ENCODE measurements around the gene PCBP3.

GRCh38 chr21:45699251-45699942, 55.9 kb downstream of the PCBP3 start:
- TF ChIP-seq POLR2AphosphoS5 (IDR thresholded peaks at IDR 0.05; ENCODE audit: low read depth, low read length) (no peak), POLR2A (IDR thresholded peaks at IDR 0.05; ENCODE audit: low read depth, low read length) (no peak), TAF1 (IDR thresholded peaks at IDR 0.05; ENCODE audit: borderline replicate concordance, low read depth, low read length) (no peak)
